Measurements from ENCODE around the gene ZNF276. TPM values are rescaled to one million over a fixed set of nuclear protein-coding genes. Genes with fewer than 3 reads are reported as not detected.

The ZNF276 gene
- polyA plus RNA-seq, 1 experiment, result 8.5 TPM

DNA sequence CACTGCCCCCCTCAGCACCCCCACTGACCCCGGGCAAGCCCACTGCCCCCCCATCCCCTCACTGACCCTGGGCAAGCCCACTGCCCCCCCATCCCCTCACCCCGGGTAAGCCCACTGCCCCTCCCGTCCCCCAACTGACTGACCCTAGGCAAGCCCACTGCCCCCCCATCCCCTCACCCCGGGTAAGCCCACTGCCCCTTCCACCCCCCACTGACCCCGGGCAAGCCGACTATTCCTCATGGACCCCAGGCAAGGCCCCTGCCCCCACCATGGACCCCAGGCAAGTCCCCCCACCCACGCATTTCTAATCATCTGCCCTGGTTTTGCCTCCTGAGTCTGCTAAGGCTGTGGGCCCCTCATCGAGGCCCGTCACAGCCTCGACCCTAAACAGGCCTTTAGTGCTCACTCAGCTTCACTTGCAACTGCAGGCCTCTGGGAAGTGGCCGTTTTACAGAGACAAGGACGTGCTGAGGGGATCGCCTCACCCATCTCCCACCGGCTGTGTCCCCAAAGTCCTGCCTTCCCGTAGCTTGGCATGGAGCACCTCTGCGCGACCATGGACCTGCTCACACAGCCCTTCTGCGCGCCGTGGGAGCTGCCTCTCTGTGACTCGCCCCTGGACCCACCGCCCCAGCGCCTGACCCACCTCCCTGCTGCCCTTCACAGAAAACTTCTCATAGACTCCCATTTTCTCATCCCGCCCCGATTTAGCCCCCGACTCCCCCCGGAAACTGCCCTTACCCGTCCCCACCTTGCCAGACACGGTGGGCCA is 4.2 kb upstream of the ZNF276 start:
- Histone ChIP-seq H3K36me3 (ENCODE audit: control insufficient read depth, insufficient read depth, low read length) (peaks cover 3% of the 10 kb centered on the region; the same call in 1 of the 2 replicates), H3K4me3 (ENCODE audit: low read depth, low read length) (no peak overlapping the region), H3K27me3 (ENCODE audit: control insufficient read depth, insufficient read depth, low read length) (no peaks in the 10 kb centered on the region)
- POLR2A ChIA-PET, result no interaction called here
- CTCF ChIA-PET, result interaction anchor here (1.1 to 3.2 kb wide), 2 partner anchors 14 to 17 kb away, joined by 4 to 9 read pairs; no protein-coding TSS in a partner anchor
- no peak for DNase-seq (ENCODE audit: low read depth)
- TF ChIP-seq, protein P1, sequence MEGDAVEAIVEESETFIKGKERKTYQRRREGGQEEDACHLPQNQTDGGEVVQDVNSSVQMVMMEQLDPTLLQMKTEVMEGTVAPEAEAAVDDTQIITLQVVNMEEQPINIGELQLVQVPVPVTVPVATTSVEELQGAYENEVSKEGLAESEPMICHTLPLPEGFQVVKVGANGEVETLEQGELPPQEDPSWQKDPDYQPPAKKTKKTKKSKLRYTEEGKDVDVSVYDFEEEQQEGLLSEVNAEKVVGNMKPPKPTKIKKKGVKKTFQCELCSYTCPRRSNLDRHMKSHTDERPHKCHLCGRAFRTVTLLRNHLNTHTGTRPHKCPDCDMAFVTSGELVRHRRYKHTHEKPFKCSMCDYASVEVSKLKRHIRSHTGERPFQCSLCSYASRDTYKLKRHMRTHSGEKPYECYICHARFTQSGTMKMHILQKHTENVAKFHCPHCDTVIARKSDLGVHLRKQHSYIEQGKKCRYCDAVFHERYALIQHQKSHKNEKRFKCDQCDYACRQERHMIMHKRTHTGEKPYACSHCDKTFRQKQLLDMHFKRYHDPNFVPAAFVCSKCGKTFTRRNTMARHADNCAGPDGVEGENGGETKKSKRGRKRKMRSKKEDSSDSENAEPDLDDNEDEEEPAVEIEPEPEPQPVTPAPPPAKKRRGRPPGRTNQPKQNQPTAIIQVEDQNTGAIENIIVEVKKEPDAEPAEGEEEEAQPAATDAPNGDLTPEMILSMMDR (IDR thresholded peaks at IDR 0.05; ENCODE audit: insufficient read depth, low read depth, low read length), result no peak

DNA sequence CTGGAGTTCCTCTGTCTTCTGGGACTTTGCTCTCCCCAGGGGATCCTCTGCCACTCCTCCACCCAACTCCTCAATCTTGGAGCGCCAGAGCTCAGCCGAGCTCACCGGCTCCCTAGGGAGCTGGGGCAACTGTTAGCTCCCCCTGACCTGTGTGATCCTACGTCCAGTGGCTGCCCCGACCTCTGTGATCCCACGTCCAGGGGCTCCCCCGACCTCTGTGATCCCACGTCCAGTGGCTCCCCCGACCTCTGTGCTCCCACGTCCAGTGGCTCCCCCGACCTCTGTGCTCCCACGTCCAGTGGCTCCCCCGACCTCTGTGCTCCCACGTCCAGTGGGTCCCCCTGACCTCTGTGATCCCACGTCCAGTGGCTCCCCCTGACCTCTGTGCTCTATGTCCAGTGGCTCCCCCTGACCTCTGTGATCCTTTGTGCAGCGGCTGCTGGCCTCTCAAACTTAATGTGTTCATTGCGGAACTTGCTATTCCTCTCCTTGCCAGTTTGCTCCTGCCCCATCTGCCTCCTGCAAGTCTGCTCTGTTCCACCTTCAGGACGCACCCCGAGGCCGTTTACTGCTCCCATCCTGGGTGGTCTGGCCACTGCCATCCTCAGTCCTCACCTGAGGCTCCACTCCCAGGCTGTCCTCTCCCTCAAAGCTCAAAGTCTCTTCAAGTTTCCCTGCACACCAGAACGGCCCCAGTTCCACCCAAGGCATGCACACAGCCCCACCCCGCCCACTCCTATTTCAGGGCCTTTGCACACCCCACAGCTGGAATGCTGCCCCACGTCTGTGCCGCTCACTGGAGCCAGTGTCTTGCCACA is 3.4 kb upstream of the ZNF276 start:
- no peaks in the 10 kb centered on the region for H3K27me3 ChIP-seq (ENCODE audit: control insufficient read depth, insufficient read depth, low read length)
- TF ChIP-seq, protein P1 (IDR thresholded peaks at IDR 0.05; ENCODE audit: insufficient read depth, low read depth, low read length), result no peak
- peaks cover 4% of the 10 kb centered on the region for H3K36me3 ChIP-seq (ENCODE audit: control insufficient read depth, insufficient read depth, low read length)
- H3K4me3 ChIP-seq (ENCODE audit: low read depth, low read length), result no peak overlapping the region
- DNase-seq (ENCODE audit: low read depth), result no peak
- ChIA-PET CTCF (interaction anchor here (3.2 kb wide), 1 partner anchor 18 kb away, joined by 9 read pairs; no protein-coding TSS in a partner anchor), POLR2A (no interaction called here)

DNA sequence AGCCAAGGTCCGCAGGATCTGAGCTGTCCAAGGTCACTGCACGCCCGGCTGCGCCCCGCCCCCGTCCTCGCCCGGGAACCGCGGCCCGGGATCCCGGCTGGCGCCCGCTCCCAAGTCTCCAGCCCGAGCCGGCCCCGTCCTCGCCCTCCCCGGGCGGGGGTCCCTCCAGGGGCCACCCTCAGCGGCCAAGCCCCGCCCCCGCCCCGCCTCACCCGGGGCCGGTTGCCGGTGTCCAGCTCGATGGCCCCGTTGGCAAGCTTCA is 855 bp upstream of the ZNF276 start:
- DNase-seq (ENCODE audit: low read depth), result no peak
- CTCF ChIA-PET, result interaction anchor here (0.6 to 1.7 kb wide), 3 partner anchors 16 to 31 kb away, joined by 3 to 9 read pairs (median 4); no protein-coding TSS in a partner anchor
- no peaks in the 10 kb centered on the region for H3K27me3 ChIP-seq (ENCODE audit: control insufficient read depth, insufficient read depth, low read length)
- TF ChIP-seq, protein P1 (IDR thresholded peaks at IDR 0.05; ENCODE audit: insufficient read depth, low read depth, low read length), result no peak
- H3K4me3 ChIP-seq (ENCODE audit: low read depth, low read length), result peak overlapping the region; percentile 58
- POLR2A ChIA-PET, result interaction anchor here (0.6 kb wide), 1 partner anchor 153 kb away, joined by 4 read pairs; the partner anchor contains the start of gene TCF25
- H3K36me3 ChIP-seq (ENCODE audit: control insufficient read depth, insufficient read depth, low read length), result peaks cover 19% of the 10 kb centered on the region

DNA sequence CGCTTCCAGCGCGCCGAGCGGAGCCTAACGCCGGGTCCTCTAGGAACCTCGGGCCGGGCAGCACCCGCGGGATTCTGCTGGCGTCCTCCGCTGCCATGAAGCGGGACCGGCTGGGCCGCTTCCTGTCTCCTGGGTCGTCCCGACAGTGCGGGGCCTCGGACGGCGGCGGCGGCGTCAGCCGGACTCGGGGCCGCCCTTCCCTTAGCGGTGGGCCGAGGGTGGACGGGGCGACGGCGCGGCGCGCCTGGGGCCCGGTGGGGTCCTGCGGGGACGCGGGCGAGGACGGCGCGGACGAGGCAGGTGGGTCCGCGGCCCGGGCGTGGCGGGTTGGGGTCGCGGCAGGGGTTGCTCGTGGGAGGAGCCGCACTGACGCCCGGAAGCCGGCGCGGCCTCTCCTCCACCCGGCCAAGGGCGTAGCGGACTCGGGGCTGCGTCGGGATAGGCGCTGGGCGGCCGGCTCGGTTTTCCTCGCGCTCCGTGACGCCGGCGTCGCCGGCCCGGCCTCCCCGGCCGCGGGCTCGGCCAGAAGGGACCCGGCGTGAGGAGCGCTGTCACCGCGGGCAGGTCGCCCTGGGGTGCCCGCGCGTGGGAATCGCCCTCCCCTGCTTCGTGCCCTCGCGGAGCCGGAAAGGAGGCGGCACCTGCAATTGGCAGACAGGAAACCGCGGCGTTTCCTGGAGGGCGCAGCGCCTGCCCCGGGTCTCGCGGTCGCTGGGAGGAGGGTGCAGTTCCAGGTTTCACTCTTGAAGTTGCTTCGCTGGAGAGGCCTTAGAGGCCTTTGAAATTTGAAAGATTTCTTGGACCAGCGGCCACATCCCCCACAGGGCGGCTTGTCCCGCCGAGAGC is 432 bp downstream of the ZNF276 start:
- no peak for DNase-seq (ENCODE audit: low read depth)
- Histone ChIP-seq H3K27me3 (ENCODE audit: control insufficient read depth, insufficient read depth, low read length) (no peaks in the 10 kb centered on the region), H3K4me3 (ENCODE audit: low read depth, low read length) (peak overlapping the region; percentile 58), H3K36me3 (ENCODE audit: control insufficient read depth, insufficient read depth, low read length) (peaks cover 18% of the 10 kb centered on the region)
- TF ChIP-seq, protein P1 (IDR thresholded peaks at IDR 0.05; ENCODE audit: insufficient read depth, low read depth, low read length), result no peak
- POLR2A ChIA-PET, result no interaction called here
- CTCF ChIA-PET, result interaction anchor here (1.7 kb wide), 1 partner anchor 22 kb away, joined by 9 read pairs; no protein-coding TSS in a partner anchor
